Muscle layer of colon (tissue), 2 donors: ENCODE measurements around the gene CR1.

Source experiments
- H3K27ac ChIP-seq: one replicate; pipeline ENCODE4 v1.7.0; 2013; ENCODE audit warnings: low read depth, mild to moderate bottlenecking, low read length, moderate library complexity
- H3K27me3 ChIP-seq, 2 donors: one replicate each; pipeline ENCODE4 v1.7.0; 2013; ENCODE audit warnings: low read length in 2 of 2, mild to moderate bottlenecking in 2 of 2; ENCODE audit not compliant: insufficient read depth in 2 of 2, control insufficient read depth in 1 of 2
- H3K36me3 ChIP-seq: one replicate; pipeline ENCODE4 v1.7.0; 2013; ENCODE audit warnings: mild to moderate bottlenecking, low read length; ENCODE audit not compliant: insufficient read depth
- H3K4me1 ChIP-seq: one replicate; pipeline ENCODE4 v1.7.0; 2013; ENCODE audit warnings: mild to moderate bottlenecking, low read length; ENCODE audit not compliant: insufficient read depth
- H3K4me3 ChIP-seq, 2 donors: one replicate each; pipeline ENCODE4 v1.7.0; 2013; ENCODE audit warnings: low read length in 2 of 2, low read depth in 1 of 2, mild to moderate bottlenecking in 1 of 2, moderate library complexity in 1 of 2
- H3K9ac ChIP-seq: one replicate; pipeline ENCODE4 v1.7.0; 2013; ENCODE audit warnings: low read length
- H3K9me3 ChIP-seq: one replicate; pipeline ENCODE4 v1.7.0; 2013; ENCODE audit warnings: mild to moderate bottlenecking, low read length
- donor health status: abdominal sarcoma.
- donor health status: Adenocarcinoma of cecum.

Gene CR1

GRCh38 chr1:207646944-207647579, 151.1 kb downstream of the CR1 start:
- Histone ChIP-seq H3K9me3 (no peaks in the 10 kb centered on the region), H3K4me1 (peaks cover 6% of the 10 kb centered on the region), H3K27ac (no peak overlapping the region), H3K36me3 (no peaks in the 10 kb centered on the region), H3K27me3 (no peaks in the 10 kb centered on the region), H3K9ac (no peak overlapping the region), H3K4me3 (no peak overlapping the region)

- no peaks in the 10 kb centered on the region for H3K27me3 ChIP-seq
- H3K4me1 ChIP-seq = peaks cover 6% of the 10 kb centered on the region
- no peaks in the 10 kb centered on the region for H3K36me3 ChIP-seq
- H3K4me3 ChIP-seq = no peak overlapping the region
- H3K27ac ChIP-seq = no peak overlapping the region
- no peaks in the 10 kb centered on the region for H3K9me3 ChIP-seq
- H3K9ac ChIP-seq = no peak overlapping the region
Observed at GRCh38 chr1:207647671-207648333, 151.8 kb downstream of the CR1 start.

DNA sequence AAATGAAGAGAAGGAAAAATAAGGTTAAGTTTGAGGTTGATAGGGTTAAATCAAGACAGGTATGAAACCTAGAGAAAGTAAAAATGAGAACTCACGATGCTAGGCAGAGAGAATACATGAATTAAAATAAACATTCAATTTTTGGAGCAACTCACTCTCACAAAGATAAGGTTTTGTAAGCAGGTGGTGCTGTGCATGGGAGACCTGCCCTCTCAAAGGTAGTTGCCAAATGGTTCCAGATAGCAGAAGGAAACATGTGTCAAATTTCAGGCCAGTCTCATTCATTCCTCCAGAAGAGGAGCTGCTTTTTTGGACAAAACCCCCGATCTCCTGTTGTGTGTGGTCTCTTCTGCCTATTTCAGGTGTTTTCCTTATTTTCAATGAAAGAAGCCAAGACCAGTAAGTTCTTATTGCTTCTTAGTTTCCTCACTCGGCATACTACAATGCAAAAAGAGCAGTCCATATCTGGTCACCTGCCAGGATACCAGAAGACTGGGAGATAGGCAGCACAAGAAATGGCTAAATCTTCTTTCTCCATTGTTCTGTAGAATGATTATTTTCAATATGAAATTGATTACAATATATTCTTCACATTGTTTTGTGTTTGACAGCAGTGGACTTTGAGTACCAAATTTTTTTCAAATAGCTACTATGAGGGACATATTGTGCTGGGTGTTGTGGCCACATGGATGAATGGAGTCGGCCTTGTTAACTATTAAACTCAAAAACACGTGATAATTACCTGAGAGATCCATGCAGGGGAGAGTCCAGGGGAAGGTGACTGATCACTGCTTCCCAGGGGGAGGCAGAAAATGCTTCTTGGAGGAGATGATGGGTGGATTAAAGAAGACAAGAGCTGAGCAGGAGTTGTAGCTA, 152.6 kb downstream of the CR1 start:
- Histone ChIP-seq H3K4me1 (peaks cover 6% of the 10 kb centered on the region), H3K9me3 (no peaks in the 10 kb centered on the region), H3K36me3 (no peaks in the 10 kb centered on the region), H3K27ac (no peak overlapping the region), H3K9ac (no peak overlapping the region), H3K27me3 (no peaks in the 10 kb centered on the region), H3K4me3 (no peak overlapping the region)

- H3K4me1 ChIP-seq = peaks cover 3% of the 10 kb centered on the region
- H3K27ac ChIP-seq = no peak overlapping the region
- no peak overlapping the region for H3K4me3 ChIP-seq
- H3K27me3 ChIP-seq = no peaks in the 10 kb centered on the region
- H3K9me3 ChIP-seq = no peaks in the 10 kb centered on the region
- no peak overlapping the region for H3K9ac ChIP-seq
- no peaks in the 10 kb centered on the region for H3K36me3 ChIP-seq
Observed at GRCh38 chr1:207649210-207649753, 153.3 kb downstream of the CR1 start.

GRCh38 chr1:207649865-207650580, 154.1 kb downstream of the CR1 start:
- Histone ChIP-seq H3K36me3 (no peaks in the 10 kb centered on the region), H3K9me3 (no peaks in the 10 kb centered on the region), H3K4me1 (no peaks in the 10 kb centered on the region), H3K27me3 (no peaks in the 10 kb centered on the region), H3K27ac (no peak overlapping the region), H3K9ac (no peak overlapping the region), H3K4me3 (no peak overlapping the region)

- Histone ChIP-seq H3K4me3 (no peak overlapping the region), H3K27ac (no peak overlapping the region), H3K9ac (no peak overlapping the region), H3K36me3 (no peaks in the 10 kb centered on the region), H3K4me1 (no peaks in the 10 kb centered on the region), H3K9me3 (no peaks in the 10 kb centered on the region), H3K27me3 (no peaks in the 10 kb centered on the region)
Observed at GRCh38 chr1:207651583-207651982, 155.6 kb downstream of the CR1 start.

DNA sequence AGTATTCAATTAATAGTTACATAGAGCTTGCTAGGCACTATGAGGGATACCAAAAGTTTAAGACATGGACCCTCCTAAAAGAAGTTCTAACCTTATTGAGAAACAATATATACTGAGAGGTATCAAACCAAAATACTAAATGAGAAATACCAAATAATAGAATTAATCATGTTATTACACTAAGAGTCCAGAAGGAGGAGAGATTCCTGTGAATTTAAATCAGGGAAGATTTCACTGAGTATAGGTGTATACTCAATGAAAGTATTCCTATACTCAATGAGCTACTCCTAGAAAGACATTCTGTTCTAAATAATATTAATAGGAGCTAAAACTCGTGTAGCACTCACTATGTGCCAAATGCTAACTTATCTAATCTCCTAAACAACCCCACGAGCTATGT, 158.4 kb downstream of the CR1 start:
- H3K36me3 ChIP-seq = no peaks in the 10 kb centered on the region
- H3K9me3 ChIP-seq = no peaks in the 10 kb centered on the region
- H3K4me1 ChIP-seq = no peaks in the 10 kb centered on the region
- H3K9ac ChIP-seq = no peak overlapping the region
- no peaks in the 10 kb centered on the region for H3K27me3 ChIP-seq
- H3K27ac ChIP-seq = no peak overlapping the region
- H3K4me3 ChIP-seq = no peak overlapping the region

- Histone ChIP-seq H3K9me3 (no peaks in the 10 kb centered on the region), H3K36me3 (no peaks in the 10 kb centered on the region), H3K4me3 (no peak overlapping the region), H3K9ac (no peak overlapping the region), H3K4me1 (no peaks in the 10 kb centered on the region), H3K27me3 (no peaks in the 10 kb centered on the region), H3K27ac (no peak overlapping the region)
Observed at GRCh38 chr1:207658408-207658807, 162.5 kb downstream of the CR1 start.

DNA sequence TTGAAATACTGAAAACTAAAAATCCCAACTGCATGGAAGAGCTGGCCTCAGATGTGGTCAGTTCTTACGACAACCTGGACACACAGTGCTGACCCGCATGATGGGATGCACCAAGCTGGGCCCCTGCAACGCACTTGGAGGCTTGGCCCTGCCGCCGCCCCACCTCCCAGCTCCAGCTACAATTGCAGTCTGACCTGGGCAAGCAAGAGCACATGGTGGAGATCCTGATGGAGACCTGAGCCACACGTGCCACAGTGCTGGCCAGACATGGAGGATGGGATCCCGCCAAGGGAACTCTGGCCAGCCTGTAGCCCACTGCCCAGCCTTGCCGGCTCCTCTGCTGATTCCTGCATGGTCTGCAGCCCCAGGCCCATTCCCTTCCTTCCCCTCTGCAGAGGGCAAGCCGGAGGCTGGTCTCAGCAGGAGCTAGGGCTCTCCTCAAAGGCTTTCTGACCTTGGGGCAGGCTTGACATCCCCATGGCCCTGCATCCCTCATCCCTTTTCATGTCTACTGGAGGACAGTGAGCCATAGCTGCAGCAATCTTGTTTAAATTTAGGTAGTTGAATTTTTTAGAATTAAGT, 163.0 kb downstream of the CR1 start:
- Histone ChIP-seq H3K27me3 (no peaks in the 10 kb centered on the region), H3K4me3 (no peak overlapping the region), H3K9ac (no peak overlapping the region), H3K4me1 (no peaks in the 10 kb centered on the region), H3K27ac (no peak overlapping the region), H3K36me3 (no peaks in the 10 kb centered on the region), H3K9me3 (no peaks in the 10 kb centered on the region)

DNA sequence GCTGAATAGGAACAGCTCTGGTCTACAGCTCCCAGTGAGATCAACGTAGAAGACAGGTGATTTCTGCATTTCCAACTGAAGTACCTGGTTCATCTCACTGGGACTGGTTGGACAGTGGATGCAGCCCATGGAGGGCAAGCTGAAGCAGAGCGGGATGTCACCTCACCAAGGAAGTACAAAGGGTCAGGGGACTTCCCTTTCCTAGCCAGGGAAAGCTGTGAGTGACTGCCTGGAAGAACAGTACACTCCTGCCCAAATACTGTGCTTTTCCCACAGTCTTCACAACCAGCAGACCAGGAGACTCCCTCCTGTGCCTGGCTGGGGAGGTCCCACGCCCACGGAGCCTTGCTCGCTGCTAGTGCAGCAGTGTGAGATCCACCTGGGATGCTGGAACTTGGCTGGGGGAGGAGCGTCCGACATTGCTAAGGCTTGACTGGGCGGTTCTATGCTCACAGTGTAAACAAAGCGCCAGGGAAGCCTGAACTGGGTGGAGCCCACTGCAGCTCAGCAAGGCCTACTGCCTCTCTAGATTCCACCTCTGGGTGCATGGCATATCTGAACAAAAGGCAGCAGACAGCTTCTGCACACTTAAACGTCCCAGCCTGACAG, 163.7 kb downstream of the CR1 start:
- Histone ChIP-seq H3K9me3 (no peaks in the 10 kb centered on the region), H3K27me3 (no peaks in the 10 kb centered on the region), H3K4me3 (no peak overlapping the region), H3K4me1 (no peaks in the 10 kb centered on the region), H3K27ac (no peak overlapping the region), H3K9ac (no peak overlapping the region), H3K36me3 (no peaks in the 10 kb centered on the region)
